Suprapubic skin (tissue), 4 donors: Measurements from ENCODE around the gene FCGR3A. TPM values are rescaled to one million over a fixed set of nuclear protein-coding genes. Genes with fewer than 3 reads are reported as not detected.
"Not testable (repeated sequence)": the region's sequence is repeated elsewhere in the genome, so short reads cannot be mapped to it uniquely, and the experiment has no call there.

ENCODE experiments used
- DNase-seq, 2 donors: peaks; one replicate each; pipeline ENCODE4 v3.0.0-alpha.2; 2019; ENCODE audit warnings: low spot score in 2 of 2
- H3K27ac ChIP-seq: fragments of 200-600 bp; sonication (generic); one replicate; pipeline ENCODE4 v1.5.1; 2019
- H3K27me3 ChIP-seq: fragments of 200-600 bp; sonication (generic); one replicate; pipeline ENCODE4 v1.5.1; 2019
- H3K36me3 ChIP-seq: fragments of 200-600 bp; sonication (generic); one replicate; pipeline ENCODE4 v1.5.1; 2019
- H3K4me1 ChIP-seq: fragments of 200-600 bp; sonication (generic); one replicate; pipeline ENCODE4 v1.5.1; 2019
- H3K4me3 ChIP-seq: fragments of 200-600 bp; sonication (generic); one replicate; pipeline ENCODE4 v1.5.1; 2019; ENCODE audit warnings: mild to moderate bottlenecking
- H3K9me3 ChIP-seq: fragments of 200-600 bp; sonication (generic); one replicate; pipeline ENCODE4 v1.5.1; 2019
- POLR2AphosphoS5 ChIP-seq, 3 donors: sonication (generic); formaldehyde crosslinking; IDR thresholded peaks; one replicate each; pipeline ENCODE4 v1.6.1; 2017; ENCODE audit warnings: antibody characterized with exemption in 3 of 3
- WGBS: methylation state at CpG from one replicate; pipeline ENCODE4 v1.1.5; 2018; 5-methylcytosine and 5-hydroxymethylcytosine counted together
- total RNA-seq, 4 donors: library from RNA; depleted of rRNA; stranded (reverse); fragments of >200 nt; gene quantifications; one replicate each; pipeline ENCODE4 v1.1.0, GENCODE V29; 2016

Gene FCGR3A
- total RNA-seq, 4 donors from 2014 or later, result 0.98 to 5.3 (median 1.4) TPM

DNA sequence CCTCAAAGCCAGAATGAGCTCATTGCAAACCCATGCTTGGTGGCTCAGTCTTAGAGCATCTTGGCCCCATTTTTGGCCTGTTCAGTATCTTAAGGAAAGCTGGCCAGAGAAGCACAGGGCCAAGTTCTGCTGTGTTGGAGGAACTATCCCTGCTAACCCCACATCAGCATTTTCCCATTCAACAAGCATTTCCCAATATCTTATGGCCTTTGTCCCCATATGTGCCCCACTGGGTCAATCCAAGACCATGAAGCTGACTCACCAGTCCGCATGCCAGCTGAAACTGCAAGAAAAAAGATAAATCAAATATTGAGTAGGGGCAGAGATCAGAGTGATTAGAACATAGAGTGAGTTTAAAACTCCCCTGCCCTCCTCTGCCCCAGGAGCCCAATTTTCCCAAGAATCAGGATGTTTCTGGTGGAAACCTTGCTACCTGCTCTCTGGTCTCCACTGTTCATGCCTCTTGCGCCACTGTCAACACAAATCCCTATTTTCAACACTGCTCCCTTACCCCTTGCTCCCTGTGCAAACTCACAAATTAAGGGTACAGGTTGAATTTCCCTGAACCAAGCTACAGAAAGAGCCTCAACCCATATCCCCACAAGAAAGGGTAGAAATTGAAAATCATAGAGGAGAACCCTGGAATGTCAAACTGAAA, 740 bp downstream of the FCGR3A start:
- H3K36me3 ChIP-seq, H3K27me3 ChIP-seq, H3K4me3 ChIP-seq, H3K9me3 ChIP-seq, DNase-seq, H3K27ac ChIP-seq, H3K4me1 ChIP-seq: not testable (repeated sequence)
- WGBS, result 77% methylated on average over 1 of the region's 2 CpGs

DNA sequence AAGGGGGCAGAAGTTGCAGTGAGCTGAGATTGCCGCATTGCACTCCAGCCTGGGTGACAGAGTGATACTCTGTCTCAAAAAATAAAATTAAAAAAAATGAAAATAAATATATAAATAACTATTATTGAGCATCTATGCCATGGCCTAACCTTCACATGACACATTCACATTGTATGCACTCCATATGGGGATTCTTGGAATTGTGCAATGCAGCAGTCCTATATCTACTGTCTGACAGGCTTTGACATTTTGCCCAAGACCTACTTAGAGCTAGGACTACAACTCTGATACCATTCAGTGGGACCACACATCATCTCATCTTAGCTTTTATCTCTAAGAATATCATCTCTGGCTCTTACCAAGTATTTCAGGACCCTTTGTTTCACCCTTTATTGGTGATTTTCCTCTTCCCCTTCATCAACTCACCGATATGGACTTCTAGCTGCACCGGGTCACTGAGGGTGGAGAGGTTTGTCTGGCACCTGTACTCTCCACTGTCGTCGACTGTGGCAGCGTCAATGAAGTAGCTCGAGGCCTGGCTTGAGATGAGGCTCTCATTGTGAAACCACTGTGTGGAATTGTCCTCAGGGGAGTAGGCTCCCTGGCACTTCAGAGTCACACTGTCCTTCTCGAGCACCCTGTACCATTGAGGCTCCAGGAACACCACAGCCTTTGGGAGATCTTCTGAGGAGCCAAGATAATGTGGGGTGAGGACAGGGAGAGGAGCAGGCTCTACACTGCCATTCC, 1.4 kb downstream of the FCGR3A start:
- H3K9me3 ChIP-seq, H3K4me1 ChIP-seq, H3K27ac ChIP-seq, H3K4me3 ChIP-seq, H3K27me3 ChIP-seq, H3K36me3 ChIP-seq, DNase-seq: not testable (repeated sequence)
- 93% methylated on average over 7 of the region's 8 CpGs for WGBS

- H3K36me3 ChIP-seq, H3K27me3 ChIP-seq, H3K27ac ChIP-seq, H3K4me1 ChIP-seq, H3K4me3 ChIP-seq, DNase-seq, H3K9me3 ChIP-seq: not testable (repeated sequence)
- 73% methylated on average over 10 of the region's 11 CpGs for WGBS
Observed at GRCh38 chr1:161545005-161545731, 4.5 kb downstream of the FCGR3A start.

DNA sequence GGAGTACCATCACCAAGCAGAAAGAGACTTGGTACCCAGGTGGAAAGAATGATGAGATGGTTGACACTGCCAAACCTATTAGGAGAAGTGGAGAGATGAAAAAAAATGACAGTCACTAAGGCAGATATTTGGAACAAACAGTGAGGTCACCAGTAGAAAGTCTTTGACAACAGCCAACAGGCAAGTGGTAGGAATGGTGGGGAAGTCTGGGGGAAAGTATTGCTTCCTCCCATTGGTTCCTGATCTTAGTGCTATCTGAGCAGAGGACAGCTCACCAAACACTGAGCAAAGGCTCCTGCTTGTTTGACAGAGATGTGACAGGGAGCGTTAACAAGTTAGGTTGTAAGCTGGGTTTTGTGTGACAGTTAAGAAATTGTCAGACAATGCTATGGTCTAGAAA, 6.5 kb downstream of the FCGR3A start:
- H3K36me3 ChIP-seq, H3K9me3 ChIP-seq, H3K4me3 ChIP-seq, H3K27ac ChIP-seq, H3K27me3 ChIP-seq, DNase-seq: not testable (repeated sequence)
- 90% methylated on average over 1 of the region's 1 CpG for WGBS
- H3K4me1 ChIP-seq, result peaks cover 12% of the 10 kb centered on the region

- not testable (repeated sequence) for H3K27ac ChIP-seq, H3K4me3 ChIP-seq, H3K9me3 ChIP-seq, H3K36me3 ChIP-seq, DNase-seq, H3K27me3 ChIP-seq
- WGBS, result 81% methylated on average over 5 of the region's 5 CpGs
- peaks cover 12% of the 10 kb centered on the region for H3K4me1 ChIP-seq
Observed at GRCh38 chr1:161542091-161542559, 7.5 kb downstream of the FCGR3A start.

GRCh38 chr1:161540570-161540960, 9.1 kb downstream of the FCGR3A start:
- H3K27ac ChIP-seq, H3K27me3 ChIP-seq, H3K36me3 ChIP-seq, DNase-seq, H3K9me3 ChIP-seq: not testable (repeated sequence)
- WGBS, result 69% methylated on average over 10 of the region's 10 CpGs
- Histone ChIP-seq H3K4me1 (peaks cover 12% of the 10 kb centered on the region), H3K4me3 (peak overlapping the region; percentile 46)

DNA sequence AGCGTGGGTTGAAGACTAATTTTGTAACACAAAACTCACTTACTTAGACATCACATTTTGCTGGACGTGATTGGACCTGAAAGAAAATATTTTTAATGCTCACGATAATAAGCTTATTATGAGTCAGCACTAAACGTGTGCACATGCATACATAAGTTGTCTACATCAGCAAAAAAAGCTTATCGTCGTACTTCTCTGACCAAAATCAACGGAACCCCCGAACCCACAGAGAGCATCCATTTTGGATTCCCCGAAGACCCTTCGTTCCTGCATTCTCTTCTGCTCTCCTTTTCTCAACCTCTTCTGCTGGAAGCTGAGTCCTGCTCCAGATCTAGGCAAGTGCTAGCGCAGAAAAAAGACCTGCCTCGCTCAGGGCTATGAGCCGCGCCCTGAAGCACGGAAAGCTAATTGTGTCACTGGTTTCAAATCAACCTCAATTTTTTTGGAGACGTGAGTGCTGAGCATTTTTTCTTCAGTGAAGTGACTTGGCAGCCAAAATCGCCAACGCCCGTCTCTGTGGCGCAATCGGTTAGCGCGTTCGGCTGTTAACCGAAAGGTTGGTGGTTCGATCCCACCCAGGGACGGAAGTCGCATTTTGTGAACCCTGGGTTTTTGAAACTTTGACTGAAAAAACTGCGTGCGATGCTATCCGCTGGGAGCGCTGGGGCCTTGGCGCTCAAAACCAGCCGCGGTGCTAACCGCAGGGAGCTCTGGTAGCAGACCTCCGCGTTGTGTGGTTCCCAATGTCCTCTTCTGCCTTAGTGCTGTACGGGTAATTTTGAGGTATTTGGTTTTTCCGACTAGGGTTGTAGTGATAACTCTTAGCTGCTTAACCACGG, 9.7 kb downstream of the FCGR3A start:
- WGBS, result 7% methylated on average over 29 of the region's 41 CpGs
- peak overlapping the region; percentile 46 for H3K4me3 ChIP-seq
- peak; percentile 82 to 90 for DNase-seq

DNA sequence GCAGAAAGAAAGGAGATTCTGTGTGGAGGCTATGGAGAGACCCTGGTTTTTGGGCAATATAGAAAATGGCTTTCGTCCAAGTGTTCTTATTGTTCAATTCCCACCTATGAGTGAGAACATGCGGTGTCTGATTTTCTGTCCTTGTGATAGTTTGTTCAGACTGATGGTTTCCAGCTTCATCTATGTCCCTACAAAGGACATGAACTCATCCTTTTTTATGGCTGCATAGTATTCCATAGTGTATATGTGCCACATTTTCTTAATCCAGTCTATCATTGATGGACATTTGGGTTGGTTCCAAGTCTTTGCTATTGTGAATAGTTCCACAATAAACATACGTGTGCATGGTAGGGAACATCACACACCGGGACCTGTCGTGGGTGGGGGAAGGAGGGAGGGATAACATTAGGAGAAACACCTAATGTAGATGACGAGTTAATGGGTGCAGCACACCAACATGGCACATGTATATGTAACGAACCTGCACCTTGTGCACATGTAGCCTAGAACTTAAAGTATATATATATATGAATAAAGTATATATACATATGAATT, 10.6 kb downstream of the FCGR3A start:
- H3K36me3 ChIP-seq, DNase-seq, H3K27me3 ChIP-seq, H3K9me3 ChIP-seq: not testable (repeated sequence)
- Histone ChIP-seq H3K4me1 (peaks cover 12% of the 10 kb centered on the region), H3K4me3 (peak overlapping the region; percentile 46), H3K27ac (peak overlapping the region; percentile 88)
- 82% methylated on average over 7 of the region's 7 CpGs for WGBS

More for the DNA sequence above, 9.7 kb downstream of the FCGR3A start:
- Histone ChIP-seq H3K27ac (peak overlapping the region; percentile 88), H3K4me1 (peaks cover 12% of the 10 kb centered on the region)
- TF ChIP-seq POLR2AphosphoS5 (IDR thresholded peaks at IDR 0.05), result peak; percentile 58 to 84 (median 69)
- H3K36me3 ChIP-seq, H3K27me3 ChIP-seq, H3K9me3 ChIP-seq: not testable (repeated sequence)

DNA sequence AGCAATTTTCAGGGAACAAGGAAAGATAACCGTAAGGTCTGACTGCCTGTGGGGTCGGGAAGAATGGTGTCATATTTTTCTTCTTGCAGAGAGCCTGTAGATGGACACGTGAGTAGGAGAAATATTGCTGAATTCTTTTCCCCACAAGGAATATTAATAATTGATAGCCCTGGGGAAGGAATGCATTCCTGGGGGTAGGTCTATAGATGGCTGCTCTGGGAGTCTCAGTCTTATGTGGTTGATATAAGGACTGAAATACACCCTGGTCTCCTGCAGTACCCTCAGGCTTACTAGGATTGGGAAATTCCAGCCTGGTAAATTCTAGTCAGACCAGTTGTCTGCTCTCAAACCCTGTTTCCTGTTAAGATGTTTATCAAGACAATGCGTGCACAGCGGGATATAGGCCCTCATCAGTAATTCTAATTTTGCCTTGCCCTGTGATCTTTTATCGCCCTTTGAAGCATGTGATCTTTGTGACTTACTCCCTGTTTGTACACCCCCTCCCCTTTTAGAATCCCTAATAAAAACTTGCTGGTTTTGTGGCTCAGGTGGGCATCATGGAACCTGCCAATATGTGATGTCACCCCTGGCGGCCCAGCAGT, 12.4 kb downstream of the FCGR3A start:
- H3K36me3 ChIP-seq, H3K27ac ChIP-seq, H3K4me3 ChIP-seq, DNase-seq, H3K9me3 ChIP-seq, H3K27me3 ChIP-seq: not testable (repeated sequence)
- 70% methylated on average over 7 of the region's 7 CpGs for WGBS
- H3K4me1 ChIP-seq, result peaks cover 12% of the 10 kb centered on the region

DNA sequence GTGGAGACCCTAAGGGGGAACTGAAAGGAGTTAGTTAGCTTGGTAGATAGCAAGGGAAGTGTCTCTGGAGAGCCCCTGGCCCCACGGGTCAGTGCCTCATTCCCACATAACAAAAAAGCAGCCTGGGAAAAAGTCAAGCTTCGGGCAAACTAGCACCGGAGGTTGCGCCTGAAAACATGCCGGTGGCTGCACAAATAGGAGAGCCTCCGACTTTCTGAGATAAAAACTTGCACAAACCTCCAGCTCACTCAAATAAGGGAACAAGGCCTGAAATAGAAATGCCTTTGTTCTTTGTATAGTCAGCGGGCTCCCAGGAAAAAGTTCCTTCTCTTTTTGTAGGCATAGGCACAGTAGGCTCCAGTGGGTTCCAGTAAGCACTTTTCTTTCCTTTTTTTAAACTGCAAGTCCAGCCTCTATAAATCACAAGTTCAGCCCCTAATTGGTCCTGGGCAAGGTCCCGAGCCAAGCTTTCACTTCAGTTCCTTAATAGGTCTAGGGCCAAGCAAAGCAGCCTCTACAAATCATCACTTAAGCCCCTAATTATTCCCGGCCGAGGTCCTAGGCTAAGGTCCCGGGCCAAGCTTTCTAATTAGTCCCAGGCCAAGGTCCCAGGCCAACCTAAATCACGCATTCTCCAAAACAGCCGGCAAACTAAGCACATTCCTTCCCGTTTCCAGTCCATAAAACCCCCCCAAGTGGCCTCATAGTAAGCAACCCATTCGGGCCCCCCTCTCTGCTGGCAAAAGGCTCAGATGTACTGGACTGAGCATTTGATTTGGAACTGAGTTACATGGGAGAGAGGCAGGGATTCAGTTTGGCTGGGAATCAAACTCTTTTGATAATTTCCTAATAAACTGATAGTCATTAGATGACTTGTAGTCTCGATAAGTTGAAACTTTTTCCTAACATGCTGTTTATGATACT, 16.7 kb downstream of the FCGR3A start:
- not testable (repeated sequence) for H3K27me3 ChIP-seq, H3K36me3 ChIP-seq, H3K9me3 ChIP-seq, DNase-seq
- peak overlapping the region; percentile 45 for H3K27ac ChIP-seq
- H3K4me1 ChIP-seq, result peaks cover 17% of the 10 kb centered on the region
- H3K4me3 ChIP-seq, result peak overlapping the region; percentile 9
- WGBS, result 55% methylated on average over 16 of the region's 16 CpGs
